HCT116 (cell line): ENCODE measurements around the gene PHF21A. TPM values are rescaled to one million over a fixed set of nuclear protein-coding genes. Genes with fewer than 3 reads are reported as not detected.

ENCODE experiments used
- ATAC-seq: fragments of 200-7000 bp; cut with Tn5 transposase; 2 replicates; pipeline ENCODE4 v1.9.1; 2020; ENCODE audit warnings: mild to moderate bottlenecking, moderate library complexity
- BruUV-seq: library from RNA; stranded (reverse); fragments of 400-500 nt; replicated peaks from 2 replicates; lab custom pipeline; 2021; lab: Mats Ljungman, UMichigan
- CTCF ChIA-PET: fragments of 300-600 bp; sonication (Branson Sonifier 250); formaldehyde crosslinking; loops from one replicate; lab custom pipeline; 2021; ENCODE audit warnings: antibody characterized with exemption; lab: Charles Lee
- POLR2A ChIA-PET: fragments of 300-600, 350-600 bp; sonication (Branson Sonifier 250); formaldehyde crosslinking; loops from one replicate; lab custom pipeline; 2021; ENCODE audit warnings: antibody characterized with exemption; lab: Charles Lee
- RAD21 ChIA-PET, 2 experiments: fragments of 300-600 bp; sonication (Branson Sonifier 250); formaldehyde crosslinking; loops; one replicate each; lab custom pipeline; 2023; ENCODE audit warnings: low total read pairs in 2 of 2; ENCODE audit not compliant: uncharacterized antibody in 2 of 2, unreplicated experiment in 2 of 2, low non-redundant PET in 1 of 2; lab: Charles Lee
- DNase-seq: peaks from one replicate; pipeline ENCODE4 v3.0.0-alpha.2; 2010; ENCODE audit warnings: low read depth, low spot score
- H2AFZ ChIP-seq: fragments of 200-600 bp; shearing (Covaris generic), sonication (generic); 2 replicates; pipeline ENCODE4 v1.6.1; 2017; ENCODE audit warnings: low read depth, mixed run types, mixed read lengths, antibody characterized with exemption, low read length; ENCODE audit not compliant: poor library complexity, severe bottlenecking
- H3K27ac ChIP-seq: 2 replicates; pipeline ENCODE4 v1.5.1; 2012; ENCODE audit warnings: low read depth, low read length
- H3K27me3 ChIP-seq: fragments of 200-600 bp; sonication (generic); 2 replicates; pipeline ENCODE4 v1.6.1; 2016; ENCODE audit warnings: mixed run types, low read length, mixed read lengths; ENCODE audit not compliant: insufficient read depth
- H3K36me3 ChIP-seq, 2 experiments: fragments of 200-500 bp in 1 of 2; fragments of 200-600 bp in 1 of 2; sonication (Bioruptor generic) in 1 of 2; sonication (generic) in 1 of 2; 2 replicates each; pipeline versions ENCODE4 v1.5.1 to v1.6.1; 2014 to 2016; ENCODE audit warnings: low read length in 2 of 2, inconsistent platforms in 1 of 2, mixed read lengths in 1 of 2, mixed run types in 1 of 2; ENCODE audit not compliant: insufficient read depth in 2 of 2, control insufficient read depth in 1 of 2
- H3K4me1 ChIP-seq, 2 experiments: fragments of 200-600 bp in 1 of 2; sonication (generic) in 1 of 2; 2 replicates each; pipeline versions ENCODE4 v1.5.1 to v1.6.1; 2012 to 2017; ENCODE audit warnings: low read length in 2 of 2, inconsistent platforms in 1 of 2, mild to moderate bottlenecking in 1 of 2, mixed read lengths in 1 of 2, mixed run types in 1 of 2, moderate library complexity in 1 of 2; ENCODE audit not compliant: insufficient read depth in 2 of 2, control insufficient read depth in 1 of 2
- H3K4me2 ChIP-seq: fragments of 200-600 bp; sonication (generic); 2 replicates; pipeline ENCODE4 v1.6.1; 2017; ENCODE audit warnings: mixed run types, low read length, mixed read lengths
- H3K4me3 ChIP-seq, 2 experiments: fragments of 200-600 bp in 1 of 2; sonication (generic) in 1 of 2; replicated peaks in 1 of 2; 2 replicates each; pipeline ENCODE4 v1.5.1; 2011 to 2016; ENCODE audit warnings: low read length in 2 of 2, control low read depth in 1 of 2, low read depth in 1 of 2, mild to moderate bottlenecking in 1 of 2, mixed read lengths in 1 of 2, mixed run types in 1 of 2
- H3K79me2 ChIP-seq: fragments of 200-600 bp; sonication (generic); 2 replicates; pipeline ENCODE4 v1.6.1; 2017; ENCODE audit warnings: mild to moderate bottlenecking, mixed run types, low read length, moderate library complexity, mixed read lengths; ENCODE audit not compliant: insufficient read depth
- H3K9ac ChIP-seq: fragments of 200-600 bp; sonication (generic); 2 replicates; pipeline ENCODE4 v1.6.1; 2016; ENCODE audit warnings: low read length, mixed read lengths
- H3K9me2 ChIP-seq: fragments of 200-600 bp; sonication (generic), shearing (Covaris generic); 2 replicates; pipeline ENCODE4 v1.6.1; 2017; ENCODE audit warnings: mixed run types, mild to moderate bottlenecking, moderate library complexity; ENCODE audit not compliant: insufficient read depth
- H3K9me3 ChIP-seq, 2 experiments: fragments of 200-500 bp in 1 of 2; fragments of 200-600 bp in 1 of 2; sonication (Bioruptor generic) in 1 of 2; sonication (generic) in 1 of 2; 2 replicates each; pipeline ENCODE4 v1.6.1; 2014 to 2017; ENCODE audit warnings: low read length in 2 of 2, mixed read lengths in 2 of 2, inconsistent platforms in 1 of 2, low read depth in 1 of 2, mild to moderate bottlenecking in 1 of 2, mixed run types in 1 of 2, moderate library complexity in 1 of 2; ENCODE audit not compliant: control insufficient read depth in 1 of 2, insufficient read depth in 1 of 2
- H4K20me1 ChIP-seq: fragments of 200-600 bp; sonication (generic), shearing (Covaris generic); 2 replicates; pipeline ENCODE4 v1.6.1; 2017; ENCODE audit warnings: mixed run types, mild to moderate bottlenecking, moderate library complexity; ENCODE audit not compliant: insufficient read depth
- ATF3 ChIP-seq: IDR thresholded peaks from 2 replicates; pipeline ENCODE4 v1.6.1; 2012
- CBX3 ChIP-seq: IDR thresholded peaks from 2 replicates; pipeline ENCODE4 v1.6.1; 2012; ENCODE audit warnings: low read depth
- CEBPB ChIP-seq: IDR thresholded peaks from 2 replicates; pipeline ENCODE4 v1.6.1; 2012; ENCODE audit warnings: low read depth
- CTCF ChIP-seq, 3 experiments: fragments of 200-600 bp in 1 of 3; sonication (generic) in 1 of 3; IDR thresholded peaks in 2 of 3; conservative IDR thresholded peaks in 1 of 3; 2 replicates each; pipeline ENCODE4 v1.5.1; 2012 to 2017; ENCODE audit warnings: low read depth in 2 of 3, low read length in 2 of 3, antibody characterized with exemption in 1 of 3, borderline replicate concordance in 1 of 3, control low read depth in 1 of 3, mild to moderate bottlenecking in 1 of 3, mixed read lengths in 1 of 3, mixed run types in 1 of 3, moderate library complexity in 1 of 3; ENCODE audit not compliant: insufficient read depth in 1 of 3
- EGR1 ChIP-seq: IDR thresholded peaks from 2 replicates; pipeline ENCODE4 v1.6.1; 2012; ENCODE audit warnings: low read depth
- ELF1 ChIP-seq: IDR thresholded peaks from 2 replicates; pipeline ENCODE4 v1.6.1; 2012; ENCODE audit warnings: low read depth, borderline replicate concordance
- EZH2 ChIP-seq: fragments of 200-600 bp; sonication (generic); IDR thresholded peaks from 2 replicates; pipeline ENCODE4 v1.6.1; 2017; ENCODE audit warnings: antibody characterized with exemption, mixed run types
- FOSL1 ChIP-seq: IDR thresholded peaks from 2 replicates; pipeline ENCODE4 v1.6.1; 2012; ENCODE audit warnings: low read depth
- JUND ChIP-seq: IDR thresholded peaks from 2 replicates; pipeline ENCODE4 v1.6.1; 2012
- MAX ChIP-seq: IDR thresholded peaks from 2 replicates; pipeline ENCODE4 v1.6.1; 2012
- POLR2A ChIP-seq: IDR thresholded peaks from 2 replicates; pipeline ENCODE4 v1.7.0; 2011; ENCODE audit warnings: borderline replicate concordance; ENCODE audit not compliant: insufficient read depth, insufficient read length; ENCODE audit errors: extremely low read depth
- REST ChIP-seq: IDR thresholded peaks from 2 replicates; pipeline ENCODE4 v1.6.1; 2012; ENCODE audit warnings: low read depth
- SIN3A ChIP-seq: IDR thresholded peaks from 2 replicates; pipeline ENCODE4 v1.6.1; 2012; ENCODE audit warnings: low read depth
- SRF ChIP-seq: IDR thresholded peaks from 2 replicates; pipeline ENCODE4 v1.6.1; 2012; ENCODE audit warnings: low read depth
- TCF7L2 ChIP-seq: IDR thresholded peaks from 2 replicates; pipeline ENCODE4 v1.7.0; 2011; ENCODE audit warnings: borderline replicate concordance, inconsistent platforms; ENCODE audit not compliant: insufficient read depth, insufficient read length; ENCODE audit errors: extremely low read depth
- YY1 ChIP-seq: IDR thresholded peaks from 2 replicates; pipeline ENCODE4 v1.6.1; 2011; ENCODE audit warnings: low read length, low read depth, moderate library complexity, mild to moderate bottlenecking; ENCODE audit not compliant: insufficient replicate concordance; ENCODE audit errors: extremely low read depth
- ZFX ChIP-seq: fragments of 450-650 bp; IDR thresholded peaks from 2 replicates; pipeline ENCODE4 v1.6.1; 2017
- ZNF274 ChIP-seq: fragments of 200-500 bp; sonication (Bioruptor generic); IDR thresholded peaks from 2 replicates; pipeline ENCODE4 v1.6.1; 2014; ENCODE audit warnings: mild to moderate bottlenecking, low read depth, low read length, inconsistent platforms
- intact Hi-C: fragments of 100-400 bp; cut with micrococcal nuclease; formaldehyde crosslinking; loops from 2 replicates; pipeline ENCODE4 v1.10.0; 2022
- total RNA-seq: library from RNA; stranded (reverse); gene quantifications from one replicate; pipeline ENCODE4 v1.2.1, GENCODE V29; 2021; ENCODE audit not compliant: unreplicated experiment
- TF ChIP-seq, protein P1 (sequence below): IDR thresholded peaks from 2 replicates; pipeline ENCODE4 v1.6.1; 2011; ENCODE audit warnings: mild to moderate bottlenecking, low read length, moderate library complexity; ENCODE audit not compliant: insufficient replicate concordance; ENCODE audit errors: extremely low read depth

The PHF21A gene
- total RNA-seq, 1 experiment from 2014 or later, result 27.0 TPM

DNA sequence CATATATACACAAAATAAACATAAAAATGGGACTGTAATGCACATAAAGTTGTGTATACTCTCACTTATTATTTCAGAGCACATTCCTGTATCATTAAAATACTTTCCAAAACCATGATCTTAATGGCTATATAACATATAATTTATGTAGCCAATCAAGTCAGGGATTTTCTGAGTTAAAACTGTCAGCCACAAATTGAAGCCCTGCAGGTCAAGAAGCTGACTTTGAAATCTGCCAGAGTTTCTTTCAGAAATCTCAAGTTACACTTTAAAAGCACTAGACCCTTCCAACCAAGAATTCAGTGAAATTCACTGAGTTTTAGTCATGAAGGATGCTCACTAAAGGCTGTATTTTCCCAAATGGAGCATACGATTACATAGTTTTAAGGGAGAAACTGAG, 47.6 kb downstream of the PHF21A start:
- RAD21 ChIA-PET, result no interaction called here
- TF ChIP-seq EZH2 (no peak), ATF3 (no peak), MAX (no peak), EGR1 (no peak), ELF1 (no peak), CBX3 (no peak), REST (no peak), ZFX (no peak), FOSL1 (no peak), SIN3A (no peak), ZNF274 (no peak), SRF (no peak), CTCF (IDR thresholded peaks at IDR 0.05 in 2 of 3, conservative IDR thresholded peaks at IDR 0.05 in 1 of 3; ENCODE audit: borderline replicate concordance in 1 of 3, insufficient read depth in 1 of 3, low read depth in 2 of 3, low read length in 2 of 3) (no peak), TCF7L2 (no peak), POLR2A (no peak), YY1 (no peak), JUND (no peak), CEBPB (no peak)
- TF ChIP-seq, protein P1, sequence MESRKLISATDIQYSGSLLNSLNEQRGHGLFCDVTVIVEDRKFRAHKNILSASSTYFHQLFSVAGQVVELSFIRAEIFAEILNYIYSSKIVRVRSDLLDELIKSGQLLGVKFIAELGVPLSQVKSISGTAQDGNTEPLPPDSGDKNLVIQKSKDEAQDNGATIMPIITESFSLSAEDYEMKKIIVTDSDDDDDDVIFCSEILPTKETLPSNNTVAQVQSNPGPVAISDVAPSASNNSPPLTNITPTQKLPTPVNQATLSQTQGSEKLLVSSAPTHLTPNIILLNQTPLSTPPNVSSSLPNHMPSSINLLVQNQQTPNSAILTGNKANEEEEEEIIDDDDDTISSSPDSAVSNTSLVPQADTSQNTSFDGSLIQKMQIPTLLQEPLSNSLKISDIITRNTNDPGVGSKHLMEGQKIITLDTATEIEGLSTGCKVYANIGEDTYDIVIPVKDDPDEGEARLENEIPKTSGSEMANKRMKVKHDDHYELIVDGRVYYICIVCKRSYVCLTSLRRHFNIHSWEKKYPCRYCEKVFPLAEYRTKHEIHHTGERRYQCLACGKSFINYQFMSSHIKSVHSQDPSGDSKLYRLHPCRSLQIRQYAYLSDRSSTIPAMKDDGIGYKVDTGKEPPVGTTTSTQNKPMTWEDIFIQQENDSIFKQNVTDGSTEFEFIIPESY, result no peak
- TF ChIP-seq, all 23 proteins: peak for 0
- H3K79me2 ChIP-seq, result no peaks in the 10 kb centered on the region
- ChIA-PET POLR2A (no interaction called here), CTCF (no interaction called here)
- no peaks in the 10 kb centered on the region for H3K27me3 ChIP-seq
- H2AFZ ChIP-seq, result no peak overlapping the region
- H3K27ac ChIP-seq, result no peak overlapping the region
- no peaks in the 10 kb centered on the region for H3K9me3 ChIP-seq
- no peak for DNase-seq
- H3K9me2 ChIP-seq, result no peaks in the 10 kb centered on the region
- no peak overlapping the region for H3K9ac ChIP-seq
- H3K4me1 ChIP-seq, result 0 out of 4 replicates have a peak, but pooled peaks cover 0 to 4% of the 10 kb centered on the region in 2 experiments
- BruUV-seq, result no TSS peak
- H3K4me3 ChIP-seq, result no peak overlapping the region
- no peaks in the 10 kb centered on the region for H4K20me1 ChIP-seq
- no peak for ATAC-seq
- no peaks in the 10 kb centered on the region for H3K36me3 ChIP-seq
- H3K4me2 ChIP-seq, result no peak overlapping the region
- intact Hi-C loops, result no loop called here
